Activated CD8-positive, alpha-beta memory T cell treated with anti-CD3 and anti-CD28 coated beads for 48 hours (primary cell): ENCODE results near the gene IFIT1.
"Not testable (repeated sequence)": the region's sequence is repeated elsewhere in the genome, so short reads cannot be mapped to it uniquely, and the experiment has no call there.

Experiments
- DNase-seq, 3 experiments: peaks; one replicate each; pipeline ENCODE4 v3.0.0-alpha.2; 2020; ENCODE audit warnings: low read depth in 2 of 3, low spot score in 2 of 3

IFIT1 gene

GRCh38 chr10:89428877-89429276 is 36.5 kb downstream of the IFIT1 start:
- no peak for DNase-seq

- DNase-seq: no peak
Measured at GRCh38 chr10:89431977-89432376, 39.6 kb downstream of the IFIT1 start.

GRCh38 chr10:89438525-89438924 is 46.1 kb downstream of the IFIT1 start:
- DNase-seq: no peak

- no peak for DNase-seq
Measured at GRCh38 chr10:89440226-89441009, 48.0 kb downstream of the IFIT1 start.

GRCh38 chr10:89442289-89442688 is 49.9 kb downstream of the IFIT1 start:
- no peak for DNase-seq

- not testable (repeated sequence) for DNase-seq
Measured at GRCh38 chr10:89444819-89445218, 52.4 kb downstream of the IFIT1 start.

- no peak for DNase-seq
Measured at GRCh38 chr10:89450901-89451300, 58.5 kb downstream of the IFIT1 start.

- no peak for DNase-seq
Measured at GRCh38 chr10:89452193-89452592, 59.8 kb downstream of the IFIT1 start.

- DNase-seq: no peak
Measured at GRCh38 chr10:89454561-89455347, 62.3 kb downstream of the IFIT1 start.
